Measurements from ENCODE around the gene RASAL1.

RASAL1 gene

DNA sequence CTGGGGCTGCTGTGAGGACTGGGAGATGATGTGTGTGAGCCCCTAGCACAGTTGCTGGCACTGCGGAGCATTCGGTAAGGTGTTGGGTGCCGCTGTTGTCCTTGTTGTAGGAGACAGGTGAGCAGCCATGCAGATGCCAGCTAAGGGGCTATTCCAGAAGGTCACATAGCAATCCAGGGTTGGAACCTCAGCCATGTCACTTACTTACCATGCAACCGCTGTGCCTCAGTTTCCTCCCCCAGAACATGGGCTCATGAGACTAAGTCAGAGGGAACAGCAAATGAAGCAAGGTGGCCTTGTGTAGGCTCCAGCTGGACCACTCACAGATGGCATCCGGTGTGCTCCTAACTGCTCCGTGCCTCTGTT lies 65.8 kb downstream of the RASAL1 start:
- no peak for DNase-seq (ENCODE audit: low read depth)
- TF ChIP-seq, protein P1, sequence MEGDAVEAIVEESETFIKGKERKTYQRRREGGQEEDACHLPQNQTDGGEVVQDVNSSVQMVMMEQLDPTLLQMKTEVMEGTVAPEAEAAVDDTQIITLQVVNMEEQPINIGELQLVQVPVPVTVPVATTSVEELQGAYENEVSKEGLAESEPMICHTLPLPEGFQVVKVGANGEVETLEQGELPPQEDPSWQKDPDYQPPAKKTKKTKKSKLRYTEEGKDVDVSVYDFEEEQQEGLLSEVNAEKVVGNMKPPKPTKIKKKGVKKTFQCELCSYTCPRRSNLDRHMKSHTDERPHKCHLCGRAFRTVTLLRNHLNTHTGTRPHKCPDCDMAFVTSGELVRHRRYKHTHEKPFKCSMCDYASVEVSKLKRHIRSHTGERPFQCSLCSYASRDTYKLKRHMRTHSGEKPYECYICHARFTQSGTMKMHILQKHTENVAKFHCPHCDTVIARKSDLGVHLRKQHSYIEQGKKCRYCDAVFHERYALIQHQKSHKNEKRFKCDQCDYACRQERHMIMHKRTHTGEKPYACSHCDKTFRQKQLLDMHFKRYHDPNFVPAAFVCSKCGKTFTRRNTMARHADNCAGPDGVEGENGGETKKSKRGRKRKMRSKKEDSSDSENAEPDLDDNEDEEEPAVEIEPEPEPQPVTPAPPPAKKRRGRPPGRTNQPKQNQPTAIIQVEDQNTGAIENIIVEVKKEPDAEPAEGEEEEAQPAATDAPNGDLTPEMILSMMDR (IDR thresholded peaks at IDR 0.05; ENCODE audit: insufficient read depth, low read depth, low read length, missing control alignments): no peak
- no peak overlapping the region for H3K4me3 ChIP-seq (ENCODE audit: low read length)

DNA sequence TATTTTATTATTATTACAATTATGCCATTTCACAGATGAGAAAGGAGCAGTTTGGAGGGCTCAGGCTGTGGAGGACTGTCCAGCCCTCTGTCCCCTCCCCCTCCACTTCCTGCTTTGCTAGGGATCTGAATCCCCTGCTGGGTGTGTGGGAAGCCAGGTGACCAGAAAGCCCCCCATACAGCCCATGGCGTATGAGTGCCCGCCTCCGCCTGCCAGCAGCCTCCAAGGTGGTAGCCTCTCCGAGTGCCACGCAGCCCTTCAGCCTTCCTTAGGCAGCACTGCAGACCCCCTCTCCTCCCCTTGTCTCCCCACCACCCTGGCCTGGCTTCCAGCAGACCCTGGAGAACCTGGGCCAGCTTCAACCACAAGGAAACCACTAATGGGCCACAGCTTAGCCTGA lies 66.4 kb downstream of the RASAL1 start:
- TF ChIP-seq, protein P1 (IDR thresholded peaks at IDR 0.05; ENCODE audit: insufficient read depth, low read depth, low read length, missing control alignments): no peak
- DNase-seq (ENCODE audit: low read depth): no peak
- H3K4me3 ChIP-seq (ENCODE audit: low read length): no peak overlapping the region

DNA sequence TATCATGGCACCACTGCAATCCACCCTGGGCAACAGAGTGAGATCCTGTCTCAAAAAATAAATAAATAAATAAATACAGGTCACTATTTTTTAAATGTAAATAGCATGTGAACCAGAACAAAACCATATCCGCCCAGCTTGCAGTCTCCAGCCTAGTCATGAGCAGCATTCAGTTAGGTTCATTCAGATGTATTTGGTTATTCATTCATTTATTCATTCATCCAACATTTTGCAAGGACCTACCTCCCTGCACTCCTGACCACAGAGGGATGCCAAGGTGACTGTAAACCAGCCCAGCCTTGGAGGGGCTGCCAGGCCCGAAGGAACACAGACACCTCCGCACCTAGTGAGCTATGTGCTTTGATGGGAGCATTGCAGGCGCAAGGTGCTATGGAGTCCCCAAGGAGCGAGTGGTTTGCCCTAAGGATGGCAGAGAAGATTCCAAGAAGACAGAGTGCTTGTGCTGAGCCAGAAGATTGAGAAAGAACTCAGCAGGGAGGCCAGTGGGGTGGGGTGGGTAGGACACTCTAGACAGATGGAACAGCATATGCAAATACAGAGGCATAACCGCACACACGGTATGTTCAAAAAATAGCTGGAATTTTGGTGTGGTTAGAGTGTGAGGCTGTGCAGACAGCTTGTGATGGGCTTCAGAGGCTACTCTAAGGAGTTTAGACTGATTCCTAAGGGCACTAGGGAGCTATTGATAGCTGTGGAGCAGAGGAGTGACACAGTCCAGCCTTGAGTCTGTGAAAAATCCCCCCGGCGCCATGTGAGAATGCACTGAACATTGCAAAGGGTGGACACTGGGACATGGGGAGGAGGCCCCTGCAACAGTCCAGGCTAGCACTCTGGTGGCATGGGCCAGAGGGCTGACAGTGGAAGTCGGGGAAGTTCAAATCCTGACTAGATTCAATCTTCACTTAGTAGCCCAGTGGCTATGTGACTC lies 67.3 kb downstream of the RASAL1 start:
- no peak overlapping the region for H3K4me3 ChIP-seq (ENCODE audit: low read length)
- TF ChIP-seq, protein P1 (IDR thresholded peaks at IDR 0.05; ENCODE audit: insufficient read depth, low read depth, low read length, missing control alignments): no peak
- DNase-seq (ENCODE audit: low read depth): no peak

DNA sequence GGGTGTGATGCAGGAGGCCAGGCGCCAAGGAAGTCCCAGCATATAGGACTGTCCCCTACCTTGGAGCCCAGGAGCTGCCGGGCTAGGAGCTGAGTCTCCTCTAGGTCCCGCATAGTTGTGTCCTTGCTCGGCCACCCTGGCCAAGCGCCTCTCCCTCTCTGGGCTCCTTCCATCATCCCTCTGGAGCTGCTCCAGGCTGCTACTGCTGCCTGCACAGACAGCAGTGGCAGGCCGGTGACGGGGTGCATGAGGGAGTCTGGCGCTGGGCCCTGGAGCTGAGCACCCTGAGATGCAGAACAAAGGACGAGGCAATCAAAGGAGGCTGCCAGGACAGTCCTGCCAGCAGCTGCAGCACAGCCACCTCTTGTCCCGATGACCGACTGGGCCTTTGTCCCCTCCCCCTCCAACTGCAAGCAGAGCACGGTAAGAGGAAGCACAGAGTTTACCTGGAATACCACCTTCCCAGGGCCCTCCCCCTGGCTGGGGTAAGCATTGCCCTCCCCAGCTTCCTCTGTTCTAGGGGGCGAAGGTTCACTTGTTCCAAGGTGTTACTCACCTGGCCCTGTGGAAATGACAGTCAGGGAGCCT lies 68.7 kb downstream of the RASAL1 start:
- H3K4me3 ChIP-seq (ENCODE audit: low read length): no peak overlapping the region
- TF ChIP-seq, protein P1 (IDR thresholded peaks at IDR 0.05; ENCODE audit: insufficient read depth, low read depth, low read length, missing control alignments): no peak
- DNase-seq (ENCODE audit: low read depth): no peak

DNA sequence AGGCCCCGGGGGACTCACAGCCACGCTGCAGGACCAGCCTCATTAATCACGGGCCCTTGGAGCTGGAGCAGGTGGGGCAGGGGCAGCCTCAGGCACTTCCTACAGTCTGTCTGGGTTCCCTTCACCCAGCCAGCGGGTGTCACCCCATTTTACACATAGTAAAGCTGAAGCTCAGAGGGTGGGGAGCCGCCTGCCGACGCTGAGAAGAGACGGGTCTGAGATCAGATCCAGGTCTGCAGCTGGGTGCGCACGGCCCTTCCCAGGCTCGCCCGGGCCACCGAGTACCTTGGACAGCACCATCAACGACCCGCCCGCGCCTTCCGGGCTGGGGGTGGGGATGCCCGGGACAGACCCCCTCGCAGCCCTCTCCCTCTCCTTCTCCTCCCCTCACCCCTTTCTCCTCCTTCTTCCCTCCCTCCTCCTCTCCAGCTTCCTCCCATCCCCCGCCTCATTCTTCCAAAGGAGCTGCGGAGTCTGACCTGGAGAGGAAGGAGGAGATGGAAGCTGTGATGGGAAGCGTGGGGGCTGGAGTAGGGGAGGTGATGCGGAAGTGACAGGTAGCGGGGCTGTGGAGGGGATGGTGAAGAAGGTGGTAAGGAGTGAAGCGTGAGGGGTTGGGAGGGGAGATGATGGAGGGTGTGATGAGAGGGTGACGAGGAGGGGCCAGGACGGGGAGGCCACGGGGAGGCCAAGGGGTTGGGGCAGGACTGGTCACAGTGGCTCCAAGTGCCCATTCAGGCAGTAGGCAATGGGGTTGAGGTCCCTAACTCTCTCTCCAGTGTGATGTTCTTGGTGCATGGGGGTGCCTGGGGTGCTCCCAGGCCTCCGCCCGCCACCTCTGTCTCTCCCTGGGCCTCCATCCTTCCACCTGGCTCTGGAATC lies 70.2 kb downstream of the RASAL1 start:
- DNase-seq (ENCODE audit: low read depth): peak; percentile 20
- H3K4me3 ChIP-seq (ENCODE audit: low read length): no peak overlapping the region
- TF ChIP-seq, protein P1 (IDR thresholded peaks at IDR 0.05; ENCODE audit: insufficient read depth, low read depth, low read length, missing control alignments): no peak

DNA sequence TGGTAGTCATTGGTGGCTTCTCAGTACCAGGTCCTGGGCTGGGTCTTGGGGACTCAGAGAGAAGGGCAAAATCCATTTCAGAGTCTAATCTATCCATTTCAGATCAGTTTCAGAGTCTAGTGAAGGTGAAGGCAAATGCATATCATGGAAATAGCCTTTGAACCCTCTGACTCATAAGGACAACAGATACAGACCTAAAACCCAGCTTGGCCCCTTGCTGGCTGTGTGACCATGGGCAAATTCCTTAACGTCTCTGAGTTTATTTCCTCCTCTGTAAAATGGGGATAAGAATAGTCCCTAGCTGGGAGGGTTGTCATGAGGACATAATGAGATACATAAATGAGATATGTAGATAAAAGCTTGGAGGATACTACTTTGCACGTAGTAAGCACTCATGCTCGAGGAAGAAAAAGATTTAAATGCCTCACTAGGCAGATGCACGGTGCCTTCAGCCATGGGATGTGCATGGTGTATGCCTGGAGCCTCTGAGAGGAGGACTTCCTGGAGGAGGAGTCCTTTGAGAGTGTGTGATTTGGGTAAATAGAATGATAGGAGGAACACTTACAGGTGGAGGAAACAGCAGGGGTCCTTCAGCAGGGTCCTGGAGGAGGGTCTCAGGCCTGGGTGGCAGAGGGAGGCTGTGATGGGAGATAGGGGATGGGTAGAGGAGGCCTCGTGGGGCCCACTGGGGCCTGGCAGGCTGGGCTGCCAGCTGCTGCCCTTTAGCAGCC lies 71.0 kb downstream of the RASAL1 start:
- TF ChIP-seq, protein P1 (IDR thresholded peaks at IDR 0.05; ENCODE audit: insufficient read depth, low read depth, low read length, missing control alignments): no peak
- H3K4me3 ChIP-seq (ENCODE audit: low read length): no peak overlapping the region
- no peak for DNase-seq (ENCODE audit: low read depth)
